LoVo (cell line): Measurements from ENCODE around the gene LPAR5.
A peak's percentile ranks its signal among the peaks of the same experiment; 100 is the strongest.
"Not testable (repeated sequence)": the region's sequence is repeated elsewhere in the genome, so short reads cannot be mapped to it uniquely, and the experiment has no call there.

ENCODE experiments used
- DNase-seq: peaks from one replicate; pipeline ENCODE4 v3.0.0-alpha.2; 2016; ENCODE audit warnings: low spot score

Gene LPAR5

GRCh38 chr12:6606331-6607131 is 29.2 kb downstream of the LPAR5 start:
- no peak for DNase-seq

GRCh38 chr12:6605421-6606330 is 30.1 kb downstream of the LPAR5 start:
- DNase-seq, result no peak

- no peak for DNase-seq
Measured at GRCh38 chr12:6604259-6605029, 31.3 kb downstream of the LPAR5 start.

GRCh38 chr12:6603095-6603567 is 32.6 kb downstream of the LPAR5 start:
- DNase-seq, result no peak

- no peak for DNase-seq
Measured at GRCh38 chr12:6602526-6602925, 33.2 kb downstream of the LPAR5 start.

- not testable (repeated sequence) for DNase-seq
Measured at GRCh38 chr12:6595673-6596072, 40.1 kb downstream of the LPAR5 start.

GRCh38 chr12:6592087-6592486 is 43.7 kb downstream of the LPAR5 start:
- DNase-seq, result no peak

- DNase-seq, result not testable (repeated sequence)
Measured at GRCh38 chr12:6586569-6586968, 49.2 kb downstream of the LPAR5 start.

- no peak for DNase-seq
Measured at GRCh38 chr12:6584293-6584692, 51.5 kb downstream of the LPAR5 start.

- no peak for DNase-seq
Measured at GRCh38 chr12:6582959-6583358, 52.8 kb downstream of the LPAR5 start.

GRCh38 chr12:6582196-6582595 is 53.6 kb downstream of the LPAR5 start:
- DNase-seq, result no peak

GRCh38 chr12:6575648-6576047 is 60.1 kb downstream of the LPAR5 start:
- no peak for DNase-seq

GRCh38 chr12:6574576-6575295 is 61.0 kb downstream of the LPAR5 start:
- DNase-seq, result no peak

GRCh38 chr12:6573001-6573400 is 62.8 kb downstream of the LPAR5 start:
- no peak for DNase-seq

- peak; percentile 47 for DNase-seq
Measured at GRCh38 chr12:6570264-6570887, 65.4 kb downstream of the LPAR5 start.

- no peak for DNase-seq
Measured at GRCh38 chr12:6569786-6570185, 66.0 kb downstream of the LPAR5 start.

- DNase-seq, result no peak
Measured at GRCh38 chr12:6569312-6569711, 66.4 kb downstream of the LPAR5 start.
